Heart left ventricle (tissue), 16 donors: Measurements from ENCODE around the gene DUSP6. TPM values are rescaled to one million over a fixed set of nuclear protein-coding genes. Genes with fewer than 3 reads are reported as not detected.

Experiments used
- ATAC-seq, 4 donors: fragments of 200-7000 bp; cut with Tn5 transposase; one replicate each; pipeline ENCODE4 v1.9.1; 2020 to 2022; ENCODE audit warnings: moderate library complexity in 4 of 4, mild to moderate bottlenecking in 3 of 4, moderate number of reproducible peaks in 1 of 4
- DNase-seq, 5 donors: peaks; one replicate each; pipeline ENCODE4 v3.0.0-alpha.2; 2020
- H3K27ac ChIP-seq, 12 donors: fragments of 200-600 bp; sonication (generic) in 4 of 12; one replicate each; pipeline versions ENCODE4 v1.5.0 to v1.8.0; 2016 to 2022; ENCODE audit warnings: mild to moderate bottlenecking in 2 of 12
- H3K27me3 ChIP-seq, 9 donors: fragments of 200-600 bp; sonication (generic) in 2 of 9; one replicate each; pipeline versions ENCODE4 v1.5.1 to v1.8.0; 2016 to 2022; ENCODE audit warnings: mild to moderate bottlenecking in 3 of 9
- H3K36me3 ChIP-seq, 9 donors: fragments of 200-600 bp; sonication (generic) in 2 of 9; one replicate each; pipeline versions ENCODE4 v1.5.0 to v1.8.0; 2018 to 2022; ENCODE audit warnings: mild to moderate bottlenecking in 2 of 9
- H3K4me1 ChIP-seq, 12 donors: fragments of 200-600 bp; sonication (generic) in 4 of 12; one replicate each; pipeline versions ENCODE4 v1.5.0 to v1.8.0; 2016 to 2022; ENCODE audit warnings: mild to moderate bottlenecking in 3 of 12
- H3K4me3 ChIP-seq, 12 donors: fragments of 200-600 bp; sonication (generic) in 4 of 12; one replicate each; pipeline versions ENCODE4 v1.5.0 to v1.8.0; 2017 to 2022; ENCODE audit warnings: mild to moderate bottlenecking in 9 of 12, moderate library complexity in 4 of 12
- H3K9me3 ChIP-seq, 12 donors: fragments of 200-600 bp; sonication (generic) in 4 of 12; one replicate each; pipeline versions ENCODE4 v1.5.0 to v1.8.0; 2016 to 2022; ENCODE audit warnings: mild to moderate bottlenecking in 1 of 12
- POLR2A ChIP-seq, 2 donors: fragments of 450-650 bp; IDR thresholded peaks; one replicate each; pipeline ENCODE4 v1.6.1; 2017; ENCODE audit warnings: antibody characterized with exemption in 2 of 2, mild to moderate bottlenecking in 2 of 2, moderate library complexity in 2 of 2
- WGBS, 4 donors: extraction: QIAGEN DNeasy Blood & Tissue Kit in 2 of 4; methylation state at CpG; one replicate each; pipeline versions ENCODE4 v1.1.5 to v1.1.7; 2013 to 2018; 5-methylcytosine and 5-hydroxymethylcytosine counted together
- intact Hi-C, 10 donors: fragments of 100-400 bp; cut with DNase I; formaldehyde crosslinking; loops; one replicate each; pipeline versions ENCODE4 v1.11.1 to v1.14.2; 2022
- polyA plus RNA-seq, 2 donors: library from polyadenylated mRNA; stranded (reverse); fragments of 200-250 nt; gene quantifications; one replicate each; pipeline ENCODE4 v1.2.3, GENCODE V29; 2013
- total RNA-seq, 9 donors: library from RNA; depleted of rRNA in 2 of 9; stranded (reverse); fragments of >200 nt in 2 of 9; fragmentation: NEBNext Ultra II Directional in 3 of 9; extraction: Animal tissue kit (Norgen Biotek cat#: 25700) in 3 of 9; gene quantifications; one replicate each; pipeline versions ENCODE4 v1.1.0 to v1.2.4, GENCODE V29; 2016 to 2023
- TF ChIP-seq, protein P1 (sequence below), 12 donors: fragments of 200-600 bp; sonication (generic) in 4 of 12; IDR thresholded peaks; one replicate each; pipeline versions ENCODE4 v1.5.0 to v1.8.0; 2018 to 2022; ENCODE audit warnings: antibody characterized with exemption in 12 of 12, mild to moderate bottlenecking in 5 of 12
- donor health status: ischemic (EF 13 %, LVEDD 7.1; RV severe dilation, severe dysfunction).
- donor health status: healthy with polysubstance abuse.
- donor health status: DM: no; HTN: yes; CAD: no.
- donor health status: DM: no; HTN: no; CAD: no.
- donor health status: ischemic (EF 25% LVEDD 6.9; RV normal size, moderate dysfunction).
- donor health status: ischemic (EF 25% LVEDD 5.7; RV mildly dilated, moderate dysfunction).
- donor health status: healthy.
- donor health status: DM: yes; HTN: yes; CAD: no.
- donor health status: ischemic (EF 35%, LVEDD 5.7; RV mildly dilated, moderate dysfunction).
- donor health status: nonischemic (EF 11% LVEDD 7.7; RV severe dilation, severe dysfunction).
- donor health status: DM: yes; HTN: yes; CAD: no.
- donor health status: PGD.
- donor health status: ischemic (EF 29% LVEDD 5.4; RV normal size, mild dysfunction).
- donor health status: nonischemic (EF 23%, LVEDD 6.1; RV moderate dilation, normal function).

Gene DUSP6
- total and polyA plus RNA-seq, 11 donors = 4.8 to 66.7 (median 21.4) TPM

DNA sequence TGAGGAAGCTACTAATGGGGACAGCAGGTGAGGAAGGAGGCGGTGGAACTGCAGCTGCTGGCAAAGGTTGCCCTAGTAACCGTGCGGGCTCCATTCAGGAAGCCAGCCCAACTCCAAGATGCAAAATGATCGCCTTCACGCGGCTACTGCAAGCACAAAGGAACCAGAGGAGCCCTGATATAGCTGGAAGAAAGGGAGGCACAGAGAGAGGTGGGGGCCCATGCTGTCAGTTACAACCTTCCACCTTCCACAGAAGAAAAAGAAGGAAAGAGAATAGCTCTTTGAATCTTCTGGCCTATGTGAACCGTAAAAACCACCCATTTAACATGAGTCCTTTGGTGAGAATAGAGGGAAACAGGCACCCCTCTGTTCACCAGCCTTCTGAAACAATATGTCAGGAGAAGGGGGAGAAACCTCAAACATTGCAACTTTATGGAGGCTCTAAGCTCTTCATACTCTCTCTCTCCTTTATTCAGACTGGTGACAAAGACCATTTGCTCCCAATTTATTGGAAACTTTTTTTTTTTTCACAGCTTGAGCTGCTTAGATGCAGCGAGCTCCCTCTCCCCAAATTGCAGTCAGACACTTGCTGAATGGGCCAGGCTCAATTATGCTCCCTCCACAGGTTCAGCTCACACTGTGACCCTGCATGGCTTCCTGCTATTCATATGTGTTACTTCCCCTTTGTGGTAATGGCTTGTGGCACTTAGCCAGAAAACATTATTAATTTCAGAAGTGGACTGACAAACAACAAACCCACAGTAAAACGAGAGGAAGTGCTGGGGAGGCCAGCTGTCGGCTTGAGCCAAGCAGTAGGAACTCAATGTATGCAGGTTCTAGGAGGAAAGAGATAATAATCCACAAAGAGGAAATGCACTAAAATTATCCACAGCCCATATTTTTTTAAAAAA is 6.2 kb downstream of the DUSP6 start:
- H3K36me3 ChIP-seq = peaks cover 0 to 32% (median 21%) of the 10 kb centered on the region in 9 donors
- no peaks in the 10 kb centered on the region for H3K9me3 ChIP-seq
- peak overlapping the region in 9 of 12 donors; percentile 76 to 95 (median 87) for H3K4me3 ChIP-seq
- peak; percentile 67 to 84 (median 80) for ATAC-seq
- H3K4me1 ChIP-seq = peaks cover 3 to 66% (median 40%) of the 10 kb centered on the region in 12 donors
- DNase-seq = peak; percentile 70 to 80 (median 72)
- 31 to 50% (median 48%) methylated on average over 10 of the region's 10 CpGs for whole genome bisulfite sequencing, 4 donors
- no peaks in the 10 kb centered on the region for H3K27me3 ChIP-seq
- peak overlapping the region; percentile 17 to 99 (median 72) for H3K27ac ChIP-seq
- TF ChIP-seq, protein P1, sequence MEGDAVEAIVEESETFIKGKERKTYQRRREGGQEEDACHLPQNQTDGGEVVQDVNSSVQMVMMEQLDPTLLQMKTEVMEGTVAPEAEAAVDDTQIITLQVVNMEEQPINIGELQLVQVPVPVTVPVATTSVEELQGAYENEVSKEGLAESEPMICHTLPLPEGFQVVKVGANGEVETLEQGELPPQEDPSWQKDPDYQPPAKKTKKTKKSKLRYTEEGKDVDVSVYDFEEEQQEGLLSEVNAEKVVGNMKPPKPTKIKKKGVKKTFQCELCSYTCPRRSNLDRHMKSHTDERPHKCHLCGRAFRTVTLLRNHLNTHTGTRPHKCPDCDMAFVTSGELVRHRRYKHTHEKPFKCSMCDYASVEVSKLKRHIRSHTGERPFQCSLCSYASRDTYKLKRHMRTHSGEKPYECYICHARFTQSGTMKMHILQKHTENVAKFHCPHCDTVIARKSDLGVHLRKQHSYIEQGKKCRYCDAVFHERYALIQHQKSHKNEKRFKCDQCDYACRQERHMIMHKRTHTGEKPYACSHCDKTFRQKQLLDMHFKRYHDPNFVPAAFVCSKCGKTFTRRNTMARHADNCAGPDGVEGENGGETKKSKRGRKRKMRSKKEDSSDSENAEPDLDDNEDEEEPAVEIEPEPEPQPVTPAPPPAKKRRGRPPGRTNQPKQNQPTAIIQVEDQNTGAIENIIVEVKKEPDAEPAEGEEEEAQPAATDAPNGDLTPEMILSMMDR (IDR thresholded peaks at IDR 0.05) = no peak
- no peak for TF ChIP-seq POLR2A (IDR thresholded peaks at IDR 0.05)
- intact Hi-C loops = loop anchor here in 9 of 10 donors (2.0 to 10.0 kb wide), 12 partner anchors 107 to 294 kb away; partner anchors contain the start of genes GALNT4 (in 1 of the 9) and POC1B (in 1 of the 9)

DNA sequence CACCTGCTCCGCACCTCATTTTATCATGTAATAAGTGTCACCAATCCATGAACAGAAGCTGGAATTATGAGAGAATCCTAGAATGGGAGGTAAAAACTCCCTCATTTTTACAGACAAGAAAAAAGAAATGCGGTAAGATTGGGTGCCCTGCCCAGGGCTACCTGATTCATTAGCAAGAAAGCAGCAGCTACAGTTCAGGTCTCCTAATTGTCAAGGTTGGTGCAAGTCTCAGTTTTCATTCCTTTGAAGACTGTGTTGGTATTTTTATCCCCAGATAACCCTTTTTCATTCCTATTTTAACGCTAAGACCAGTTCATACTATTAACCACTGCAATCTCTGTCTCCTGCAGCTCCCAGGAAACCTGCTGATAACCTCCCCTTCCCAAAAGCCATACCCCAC is 6.9 kb downstream of the DUSP6 start:
- H3K4me1 ChIP-seq = peaks cover 3 to 68% (median 40%) of the 10 kb centered on the region in 12 donors
- peak overlapping the region in 1 of 12 donors; percentile 83 for H3K4me3 ChIP-seq
- peaks cover 0 to 29% (median 21%) of the 10 kb centered on the region in 9 donors for H3K36me3 ChIP-seq
- ATAC-seq (no peak), DNase-seq (no peak)
- no peak for TF ChIP-seq POLR2A (IDR thresholded peaks at IDR 0.05)
- TF ChIP-seq, protein P1 (IDR thresholded peaks at IDR 0.05) = no peak
- peak overlapping the region in 10 of 12 donors; percentile 58 to 99 (median 75) for H3K27ac ChIP-seq
- WGBS, 4 donors = 71 to 82% (median 77%) methylated on average over 3 of the region's 3 CpGs
- no peaks in the 10 kb centered on the region for H3K9me3 ChIP-seq
- no peaks in the 10 kb centered on the region for H3K27me3 ChIP-seq
- intact Hi-C loops = loop anchor here in 8 of 10 donors (5.0 to 10.0 kb wide), 10 partner anchors 111 to 293 kb away; partner anchors contain the start of genes GALNT4 (in 1 of the 8) and POC1B (in 1 of the 8)

DNA sequence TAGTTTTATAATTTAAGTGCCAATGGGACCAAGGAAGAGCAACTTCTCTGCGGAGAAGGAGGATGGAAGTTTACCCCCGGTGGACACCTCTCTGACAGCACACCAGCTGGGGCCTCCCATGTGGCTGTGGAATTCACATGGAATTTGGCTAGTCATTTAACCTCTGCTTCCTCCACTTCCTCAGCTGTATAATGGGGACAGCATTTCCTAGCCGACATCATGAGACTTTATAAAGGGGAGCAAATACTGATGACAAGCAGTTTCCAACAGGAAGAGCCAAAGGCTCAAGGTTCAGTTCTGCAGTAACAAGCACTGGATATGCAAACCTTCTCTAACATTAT is 7.5 kb downstream of the DUSP6 start:
- peaks cover 0 to 26% (median 21%) of the 10 kb centered on the region in 9 donors for H3K36me3 ChIP-seq
- peaks cover 3 to 70% (median 42%) of the 10 kb centered on the region in 12 donors for H3K4me1 ChIP-seq
- DNase-seq = no peak
- no peak for TF ChIP-seq POLR2A (IDR thresholded peaks at IDR 0.05)
- no peaks in the 10 kb centered on the region for H3K9me3 ChIP-seq
- ATAC-seq = no peak
- peak overlapping the region in 4 of 12 donors; percentile 67 to 99 (median 72) for H3K27ac ChIP-seq
- no peaks in the 10 kb centered on the region for H3K27me3 ChIP-seq
- intact Hi-C loops = loop anchor here in 8 of 10 donors (5.0 to 10.0 kb wide), 10 partner anchors 110 to 293 kb away; partner anchors contain the start of genes GALNT4 (in 1 of the 8) and POC1B (in 1 of the 8)
- H3K4me3 ChIP-seq = no peak overlapping the region
- 66 to 74% (median 69%) methylated on average over 3 of the region's 3 CpGs for WGBS, 4 donors

DNA sequence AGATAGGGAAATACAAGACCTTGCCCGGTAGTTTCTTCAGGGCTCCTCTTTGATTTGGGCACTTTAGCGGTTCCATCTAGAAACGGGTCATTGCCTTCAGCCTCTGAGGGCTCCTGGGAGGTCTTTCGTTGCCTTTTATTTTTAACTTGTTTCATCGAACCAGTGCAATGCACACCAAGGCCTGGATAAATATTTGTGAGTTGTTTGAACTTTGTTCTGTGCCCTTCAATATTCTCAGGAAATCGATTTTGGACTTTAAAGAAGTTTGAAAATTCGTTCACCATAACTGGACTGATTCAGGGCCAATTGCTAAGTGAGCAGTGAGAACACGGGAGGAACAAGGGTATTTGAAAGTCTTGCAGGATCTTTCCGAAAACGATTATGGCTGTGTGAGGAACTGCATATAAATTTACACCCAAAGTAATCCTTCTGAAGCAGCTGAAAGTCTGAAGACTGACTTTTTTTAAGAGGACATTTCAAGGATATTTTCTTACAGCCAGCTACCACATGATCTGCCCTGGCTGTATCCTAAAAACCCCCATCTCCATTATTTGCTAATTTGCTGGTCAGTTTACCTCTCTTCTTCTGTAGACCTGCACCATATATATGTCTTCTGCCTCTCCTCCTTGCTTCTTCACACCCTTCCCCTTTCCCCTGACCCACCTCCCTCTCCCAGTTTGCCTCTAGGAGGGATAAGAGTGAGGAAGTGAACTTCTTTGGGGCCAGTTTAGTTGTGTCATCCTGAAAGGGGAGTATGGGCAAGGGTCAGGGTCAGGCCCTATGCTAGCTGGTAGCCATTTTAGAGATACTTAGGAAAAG is 8.0 kb downstream of the DUSP6 start:
- intact Hi-C loops = loop anchor here in 7 of 10 donors (10.0 kb wide), 6 partner anchors 109 to 289 kb away; partner anchors contain the start of genes GALNT4 (in 1 of the 7) and POC1B (in 1 of the 7)
- Histone ChIP-seq H3K36me3 (peaks cover 0 to 21% (median 17%) of the 10 kb centered on the region in 9 donors), H3K27me3 (no peaks in the 10 kb centered on the region), H3K4me1 (peaks cover 3 to 65% (median 42%) of the 10 kb centered on the region in 12 donors), H3K27ac (peak overlapping the region in 2 of 12 donors; percentile 4 to 99), H3K9me3 (no peaks in the 10 kb centered on the region), H3K4me3 (no peak overlapping the region)
- no peak for ATAC-seq
- 86 to 90% (median 88%) methylated on average over 10 of the region's 10 CpGs for WGBS, 4 donors
- TF ChIP-seq POLR2A (IDR thresholded peaks at IDR 0.05) = no peak
- TF ChIP-seq, protein P1 (IDR thresholded peaks at IDR 0.05) = no peak
- DNase-seq = no peak
